ENCODE results near the gene ASIC4. TPM values are rescaled to one million over a fixed set of nuclear protein-coding genes. Genes with fewer than 3 reads are reported as not detected.

ASIC4 gene
- total and polyA plus RNA-seq, 2 donors from 2014 or later, result not detected

GRCh38 chr2:219521066-219521880 lies 7.0 kb downstream of the ASIC4 start:
- H3K4me3 ChIP-seq (ENCODE audit: low read length in 3 of 3), result no peak overlapping the region

GRCh38 chr2:219522111-219523030 lies 8.1 kb downstream of the ASIC4 start:
- no peak overlapping the region for H3K9ac ChIP-seq (ENCODE audit: low read length in 3 of 3)
- H3K4me3 ChIP-seq (ENCODE audit: low read length in 3 of 3), result no peak overlapping the region
- H3K4me1 ChIP-seq (ENCODE audit: control insufficient read depth in 2 of 3, insufficient read depth in 2 of 3, low read depth in 1 of 3, low read length in 3 of 3), result peaks cover 0 to 3% (median 0%) of the 10 kb centered on the region in 3 donors
- H3K9me3 ChIP-seq (ENCODE audit: control insufficient read depth in 2 of 3, insufficient read depth in 1 of 3, low read length in 3 of 3), result no peaks in the 10 kb centered on the region
- no peaks in the 10 kb centered on the region for H3K27me3 ChIP-seq (ENCODE audit: control insufficient read depth, insufficient read depth, low read length)
- H3K27ac ChIP-seq (ENCODE audit: low read depth in 2 of 2, low read length in 2 of 2), result no peak overlapping the region
- FAIRE-seq, result no peak
- no peak for TF ChIP-seq CTCF (IDR thresholded peaks at IDR 0.05; ENCODE audit: borderline replicate concordance, extremely low read depth, insufficient read depth)
- no peaks in the 10 kb centered on the region for H3K36me3 ChIP-seq (ENCODE audit: control insufficient read depth in 2 of 3, insufficient read depth in 3 of 3, low read length in 3 of 3)
- intact Hi-C loops (cut with DNase I), result loop anchor here (10.0 kb wide), 1 partner anchor 48 kb away; no protein-coding TSS in a partner anchor
- peak in 4 of 5 donors; percentile 74 to 86 (median 79) for DNase-seq

More at GRCh38 chr2:219521066-219521880, 7.0 kb downstream of the ASIC4 start:
- Histone ChIP-seq H3K9me3 (ENCODE audit: control insufficient read depth in 2 of 3, insufficient read depth in 1 of 3, low read length in 3 of 3) (no peaks in the 10 kb centered on the region), H3K27me3 (ENCODE audit: control insufficient read depth, insufficient read depth, low read length) (no peaks in the 10 kb centered on the region), H3K27ac (ENCODE audit: low read depth in 2 of 2, low read length in 2 of 2) (no peak overlapping the region), H3K4me1 (ENCODE audit: control insufficient read depth in 2 of 3, insufficient read depth in 2 of 3, low read depth in 1 of 3, low read length in 3 of 3) (peaks cover 0 to 3% (median 0%) of the 10 kb centered on the region in 3 donors), H3K9ac (ENCODE audit: low read length in 3 of 3) (no peak overlapping the region), H3K36me3 (ENCODE audit: control insufficient read depth in 2 of 3, insufficient read depth in 3 of 3, low read length in 3 of 3) (no peaks in the 10 kb centered on the region)
- FAIRE-seq (no peak), DNase-seq (peak in 3 of 5 donors; percentile 60 to 80 (median 77))
- peak; percentile 2 for TF ChIP-seq CTCF (IDR thresholded peaks at IDR 0.05; ENCODE audit: borderline replicate concordance, extremely low read depth, insufficient read depth)
- intact Hi-C loops (cut with DNase I), result loop anchor here (10.0 kb wide), 1 partner anchor 46 kb away; no protein-coding TSS in a partner anchor

- Histone ChIP-seq H3K9me3 (ENCODE audit: control insufficient read depth in 2 of 3, insufficient read depth in 1 of 3, low read length in 3 of 3) (no peaks in the 10 kb centered on the region), H3K9ac (ENCODE audit: low read length in 3 of 3) (no peak overlapping the region), H3K27ac (ENCODE audit: low read depth in 2 of 2, low read length in 2 of 2) (no peak overlapping the region), H3K36me3 (ENCODE audit: control insufficient read depth in 2 of 3, insufficient read depth in 3 of 3, low read length in 3 of 3) (no peaks in the 10 kb centered on the region), H3K27me3 (ENCODE audit: control insufficient read depth, insufficient read depth, low read length) (no peaks in the 10 kb centered on the region), H3K4me3 (ENCODE audit: low read length in 3 of 3) (no peak overlapping the region), H3K4me1 (ENCODE audit: control insufficient read depth in 2 of 3, insufficient read depth in 2 of 3, low read depth in 1 of 3, low read length in 3 of 3) (peaks cover 0 to under 1% (median 0%) of the 10 kb centered on the region in 3 donors)
- intact Hi-C loops (cut with DNase I), result loop anchor here (10.0 kb wide), 1 partner anchor 48 kb away; no protein-coding TSS in a partner anchor
- TF ChIP-seq CTCF (IDR thresholded peaks at IDR 0.05; ENCODE audit: borderline replicate concordance, extremely low read depth, insufficient read depth), result no peak
- FAIRE-seq (no peak), DNase-seq (peak in 3 of 5 donors; percentile 59 to 71 (median 62))
Observed at GRCh38 chr2:219523031-219523671, 8.9 kb downstream of the ASIC4 start.
